T-cell (primary cell): ENCODE results near the gene KLF13. TPM values are rescaled to one million over a fixed set of nuclear protein-coding genes. Genes with fewer than 3 reads are reported as not detected.

Source experiments
- ATAC-seq, 4 experiments: fragments of 200-7000 bp in 3 of 4; fragments of 150-1000 bp in 1 of 4; cut with Tn5 transposase; replicated peaks in 1 of 4; 1 replicate in 3 of 4; 2 replicates in 1 of 4; pipeline ENCODE4 v1.10.0; 2021; ENCODE audit warnings: moderate library complexity in 3 of 4, mild to moderate bottlenecking in 2 of 4, moderate number of reproducible peaks in 1 of 4
- CTCF ChIA-PET, 2 donors: fragments of 300-600 bp; sonication (Branson Sonifier 250); formaldehyde crosslinking; loops; one replicate each; lab custom pipeline; 2022; ENCODE audit warnings: antibody characterized with exemption in 2 of 2; lab: Charles Lee
- POLR2A ChIA-PET, 2 donors: fragments of 300-600 bp; sonication (Branson Sonifier 250); formaldehyde crosslinking; loops; one replicate each; lab custom pipeline; 2022; ENCODE audit warnings: antibody characterized with exemption in 2 of 2; lab: Charles Lee
- DNase-seq, 35 experiments: peaks; one replicate each; pipeline versions ENCODE4 v3.0.0 to v3.0.0-alpha.2; 2013 to 2023
- H3K27ac ChIP-seq: one replicate; pipeline ENCODE4 v1.5.1; 2013; ENCODE audit warnings: low read length
- H3K27me3 ChIP-seq, 2 experiments: replicated peaks in 1 of 2; 1 replicate in 1 of 2; 2 replicates in 1 of 2; pipeline versions ENCODE4 v1.6.1 to v1.7.0; 2013; ENCODE audit warnings: low read length in 1 of 2, mixed read lengths in 1 of 2; ENCODE audit not compliant: control insufficient read depth in 2 of 2, insufficient read depth in 2 of 2; ENCODE audit errors: extremely low read depth in 1 of 2
- H3K36me3 ChIP-seq, 2 donors: 1 replicate in 1 of 2; 2 replicates in 1 of 2; pipeline versions ENCODE4 v1.6.1 to v1.7.0; 2013; ENCODE audit warnings: low read length in 1 of 2; ENCODE audit not compliant: control insufficient read depth in 2 of 2, insufficient read depth in 1 of 2; ENCODE audit errors: extremely low read depth in 1 of 2
- H3K4me1 ChIP-seq, 2 experiments: 1 replicate in 1 of 2; 2 replicates in 1 of 2; pipeline versions ENCODE4 v1.6.1 to v1.7.0; 2013; ENCODE audit warnings: low read length in 2 of 2, mixed read lengths in 1 of 2; ENCODE audit not compliant: insufficient read depth in 2 of 2, control insufficient read depth in 1 of 2; ENCODE audit errors: extremely low read depth in 1 of 2
- H3K4me3 ChIP-seq, 2 donors: 1 replicate in 1 of 2; 2 replicates in 1 of 2; pipeline versions ENCODE4 v1.5.1 to v1.7.0; 2013; ENCODE audit warnings: mild to moderate bottlenecking in 2 of 2, low read length in 1 of 2, moderate library complexity in 1 of 2; ENCODE audit not compliant: control insufficient read depth in 1 of 2; ENCODE audit errors: extremely low read depth in 1 of 2
- H3K9me3 ChIP-seq: 2 replicates; pipeline ENCODE4 v1.7.0; 2013
- H3K27ac Mint-ChIP-seq, 2 donors: one replicate each; pipeline ENCODE4 v1.8.0; 2020 to 2021; ENCODE audit warnings: mild to moderate bottlenecking in 2 of 2, mixed read lengths in 2 of 2
- H3K27me3 Mint-ChIP-seq, 2 donors: one replicate each; pipeline ENCODE4 v1.8.0; 2021 to 2022; ENCODE audit warnings: mixed read lengths in 2 of 2
- H3K36me3 Mint-ChIP-seq: one replicate; pipeline ENCODE4 v1.8.0; 2021; ENCODE audit warnings: mixed read lengths
- H3K4me1 Mint-ChIP-seq, 3 donors: one replicate each; pipeline ENCODE4 v1.8.0; 2020 to 2022; ENCODE audit warnings: mixed read lengths in 3 of 3, mild to moderate bottlenecking in 1 of 3
- H3K4me3 Mint-ChIP-seq, 3 donors: one replicate each; pipeline ENCODE4 v1.8.0; 2020 to 2022; ENCODE audit warnings: mild to moderate bottlenecking in 3 of 3, mixed read lengths in 3 of 3, moderate library complexity in 3 of 3
- H3K9me3 Mint-ChIP-seq, 3 donors: one replicate each; pipeline ENCODE4 v1.8.0; 2020 to 2022; ENCODE audit warnings: mixed read lengths in 3 of 3
- WGBS: methylation state at CpG from one replicate; pipeline ENCODE4 v1.1.5; 2013; ENCODE audit warnings: missing lambda C conversion rate; ENCODE audit not compliant: insufficient coverage; 5-methylcytosine and 5-hydroxymethylcytosine counted together
- total RNA-seq, 35 experiments: library from RNA in 6 of 35; stranded (reverse) in 6 of 35; fragments of 120-200 nt in 1 of 35; gene quantifications; one replicate each; pipeline versions ENCODE4 v1.2.1 to v1.2.4 and lab custom pipeline; 2013 to 2026

The KLF13 gene
- total RNA-seq, 5 donors from 2014 or later (not counting 1 experiment from before 2014, with no cell fraction given): 218 to 327 (median 288) TPM

DNA sequence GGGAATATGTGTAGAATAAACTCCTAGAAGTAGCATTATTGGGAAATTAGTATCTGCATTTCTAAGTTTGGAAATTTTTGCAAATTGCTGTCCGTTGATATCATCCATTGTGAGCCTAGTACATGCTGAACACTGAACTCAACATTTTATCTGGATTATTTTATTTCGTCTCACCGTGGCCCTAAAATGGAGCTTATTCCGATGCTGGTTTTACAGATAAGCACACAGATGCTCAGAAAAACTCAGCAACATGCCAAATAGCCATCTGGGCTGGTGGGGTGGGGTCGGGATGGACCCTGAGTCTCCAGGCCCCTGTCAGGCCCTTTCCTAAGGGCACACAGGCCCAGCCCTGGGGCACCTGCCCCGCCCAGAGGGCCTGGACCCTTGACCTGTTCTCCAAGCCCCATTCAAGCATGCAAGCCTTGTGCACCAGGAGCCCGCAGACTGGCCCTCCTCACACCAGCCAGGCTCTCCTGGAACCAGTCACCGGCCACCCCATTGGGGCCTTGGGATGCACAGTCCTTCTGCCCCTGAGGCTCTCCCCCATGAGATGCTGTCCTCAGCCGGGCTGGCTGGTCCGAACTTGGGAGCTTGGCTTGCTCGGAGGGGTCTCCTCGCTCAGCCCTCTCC is 20.7 kb upstream of the KLF13 start:
- ChIA-PET POLR2A (no interaction called here), CTCF (no interaction called here)
- Mint-ChIP-seq H3K9me3 (no peaks in the 10 kb centered on the region), H3K27ac (no peak overlapping the region), H3K27me3 (peaks cover 0 to 4% of the 10 kb centered on the region in 2 donors), H3K4me1 (peaks cover 45 to 54% (median 46%) of the 10 kb centered on the region in 3 donors), H3K36me3 (no peaks in the 10 kb centered on the region), H3K4me3 (no peak overlapping the region)
- no peak overlapping the region for H3K27ac ChIP-seq
- no peak overlapping the region for H3K4me3 ChIP-seq
- H3K27me3 ChIP-seq: peaks cover 0 to 34% of the 10 kb centered on the region in 2 experiments
- peak in 1 of 35 experiments; percentile 22 for DNase-seq
- no peaks in the 10 kb centered on the region for H3K36me3 ChIP-seq
- H3K9me3 ChIP-seq: no peaks in the 10 kb centered on the region
- peaks cover 45 to 53% of the 10 kb centered on the region in 2 experiments for H3K4me1 ChIP-seq
- ATAC-seq: no peak
- 87% methylated on average over 9 of the region's 12 CpGs for WGBS

DNA sequence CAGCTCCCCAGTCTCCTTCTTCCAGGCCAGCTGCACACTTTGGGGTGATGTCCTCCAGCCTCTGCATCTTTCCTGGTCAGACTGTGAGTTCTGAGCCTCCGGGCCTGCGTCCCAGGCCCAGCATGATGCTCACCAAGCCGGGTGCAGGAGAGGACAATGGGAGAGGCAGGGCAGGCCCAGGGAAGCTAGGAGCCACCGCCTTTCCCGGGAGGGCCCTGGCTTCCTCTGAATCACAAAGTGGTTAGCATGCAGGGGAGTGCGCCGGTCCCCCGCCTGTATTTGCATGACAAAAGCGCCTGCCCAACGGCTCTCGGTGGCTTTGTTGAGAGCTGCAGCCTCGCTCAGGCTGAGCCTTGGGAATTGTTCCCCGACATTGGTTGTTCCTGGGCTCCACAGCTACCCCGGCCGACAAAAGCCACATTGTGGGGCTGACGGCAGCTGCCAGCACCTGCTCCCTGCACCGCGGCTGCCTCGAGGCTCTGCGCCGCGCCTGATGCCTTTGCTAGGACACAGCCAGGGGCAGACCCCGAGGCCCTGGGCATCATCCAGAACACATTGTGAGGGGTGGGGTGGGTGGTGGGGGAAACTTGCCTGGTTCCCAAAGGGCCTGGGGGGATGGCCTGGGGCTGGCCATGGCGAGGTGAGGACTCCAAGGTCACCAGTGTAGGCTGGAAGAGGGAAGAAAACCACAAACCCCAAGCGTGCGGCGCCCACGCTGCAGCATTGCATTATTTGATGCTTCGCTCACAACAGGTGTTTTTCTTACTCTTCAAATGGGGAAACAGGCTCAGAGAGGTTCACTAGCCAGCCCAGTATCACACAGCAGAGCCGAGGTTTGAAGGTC is 20.0 kb upstream of the KLF13 start:
- DNase-seq (peak in 2 of 35 experiments; percentile 1 to 21), ATAC-seq (no peak)
- 81% methylated on average over 27 of the region's 30 CpGs for WGBS
- Histone ChIP-seq H3K36me3 (no peaks in the 10 kb centered on the region), H3K27me3 (peaks cover 0 to 36% of the 10 kb centered on the region in 2 experiments), H3K27ac (no peak overlapping the region), H3K4me1 (peaks cover 45 to 51% of the 10 kb centered on the region in 2 experiments), H3K9me3 (no peaks in the 10 kb centered on the region), H3K4me3 (no peak overlapping the region)
- CTCF ChIA-PET: interaction anchor here in 1 of 2 donors (1.1 kb wide), 1 partner anchor 34 kb away, joined by 3 read pairs; no protein-coding TSS in a partner anchor
- Mint-ChIP-seq H3K9me3 (no peaks in the 10 kb centered on the region), H3K36me3 (no peaks in the 10 kb centered on the region), H3K4me1 (peaks cover 45 to 54% (median 46%) of the 10 kb centered on the region in 3 donors), H3K4me3 (no peak overlapping the region), H3K27ac (no peak overlapping the region), H3K27me3 (peaks cover 0 to 4% of the 10 kb centered on the region in 2 donors)
- POLR2A ChIA-PET: no interaction called here

DNA sequence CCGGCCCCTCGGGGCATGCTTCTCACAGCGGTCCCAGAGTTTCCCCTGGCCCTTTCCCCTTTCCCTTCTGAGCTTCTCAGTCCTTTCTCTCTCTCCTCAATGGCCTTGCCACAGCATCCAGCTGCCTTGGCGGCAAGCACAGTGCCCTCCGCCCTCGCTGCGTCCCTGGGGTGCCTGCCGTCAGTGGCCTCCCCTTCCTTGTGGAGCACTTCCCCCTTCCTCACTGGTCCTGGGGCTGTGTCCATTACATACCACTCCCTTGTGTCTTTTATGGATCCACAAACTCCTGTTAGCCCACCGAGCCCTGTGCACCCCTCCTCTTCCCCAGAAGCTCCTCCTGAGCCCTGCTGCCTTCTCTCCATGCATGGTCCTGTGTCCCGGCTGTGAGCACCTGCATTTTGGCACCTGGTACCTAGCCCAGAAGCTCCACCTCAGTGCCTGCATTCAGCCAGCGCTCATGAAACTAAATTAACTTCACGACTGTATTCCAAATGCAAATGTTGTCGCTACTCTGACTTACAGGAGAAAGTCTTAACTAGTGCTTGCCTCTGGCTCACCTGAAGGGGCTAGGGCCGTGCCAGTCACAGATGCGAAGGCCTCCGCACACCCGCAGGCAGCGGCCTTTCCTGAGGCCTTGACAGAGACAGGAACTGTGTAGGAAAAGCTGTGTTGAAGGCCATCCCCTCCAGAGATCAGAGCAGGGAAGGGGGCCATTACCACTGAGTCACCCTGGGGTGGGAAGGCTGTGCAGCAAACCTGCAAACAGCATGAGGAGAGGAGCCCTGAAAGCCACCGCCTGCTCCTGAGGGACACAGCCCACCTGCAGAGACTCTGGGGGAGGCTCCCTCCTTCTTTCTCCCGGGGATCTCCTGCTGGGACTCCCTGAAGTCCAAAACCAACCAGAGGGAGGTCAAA is 19.1 kb upstream of the KLF13 start:
- Mint-ChIP-seq H3K4me3 (peak overlapping the region in 1 of 3 donors; percentile 35), H3K9me3 (no peaks in the 10 kb centered on the region), H3K27me3 (peaks cover 0 to 4% of the 10 kb centered on the region in 2 donors), H3K4me1 (peaks cover 40 to 46% (median 42%) of the 10 kb centered on the region in 3 donors), H3K36me3 (no peaks in the 10 kb centered on the region), H3K27ac (peak overlapping the region in 1 of 2 donors; percentile 40)
- Histone ChIP-seq H3K9me3 (no peaks in the 10 kb centered on the region), H3K36me3 (no peaks in the 10 kb centered on the region), H3K27ac (no peak overlapping the region), H3K27me3 (peaks cover 0 to 40% of the 10 kb centered on the region in 2 experiments), H3K4me3 (no peak overlapping the region), H3K4me1 (peaks cover 44 to 51% of the 10 kb centered on the region in 2 experiments)
- ChIA-PET CTCF (interaction anchor here in 1 of 2 donors (1.1 kb wide), 1 partner anchor 33 kb away, joined by 3 read pairs; no protein-coding TSS in a partner anchor), POLR2A (no interaction called here)
- ATAC-seq (no peak), DNase-seq (peak in 2 of 35 experiments; percentile 0 to 12)
- WGBS: 74% methylated on average over 12 of the region's 20 CpGs

DNA sequence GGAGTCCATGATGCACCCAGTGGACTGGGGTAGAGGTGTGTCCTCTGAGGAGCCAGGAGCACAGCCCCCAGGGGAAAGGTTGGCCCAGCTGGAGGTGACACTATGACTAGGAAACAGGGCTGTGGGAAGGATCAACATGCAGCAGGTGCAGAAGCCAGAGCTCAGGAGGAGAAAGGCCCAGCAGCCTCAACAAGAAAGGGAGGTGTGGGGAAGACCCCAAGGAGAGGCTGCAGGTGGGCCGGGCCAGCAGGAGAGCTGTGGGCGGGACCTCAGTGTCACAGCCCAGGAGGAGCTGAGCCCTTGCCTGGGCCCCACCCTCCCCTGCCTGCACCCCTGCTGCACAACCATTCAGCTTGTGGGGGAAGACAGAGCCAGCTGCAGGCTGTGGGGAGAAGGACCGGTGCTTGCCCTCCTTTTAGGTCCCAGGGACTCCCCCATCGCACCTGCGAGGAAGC is 18.4 kb upstream of the KLF13 start:
- Mint-ChIP-seq H3K9me3 (peaks cover 0 to 2% (median 0%) of the 10 kb centered on the region in 3 donors), H3K36me3 (no peaks in the 10 kb centered on the region), H3K4me3 (peak overlapping the region in 1 of 3 donors; percentile 35), H3K27me3 (peaks cover 0 to 4% of the 10 kb centered on the region in 2 donors), H3K4me1 (peaks cover 36 to 40% (median 37%) of the 10 kb centered on the region in 3 donors), H3K27ac (no peak overlapping the region)
- Histone ChIP-seq H3K27ac (no peak overlapping the region), H3K4me3 (no peak overlapping the region), H3K4me1 (peaks cover 37 to 45% of the 10 kb centered on the region in 2 experiments), H3K27me3 (peaks cover 0 to 40% of the 10 kb centered on the region in 2 experiments), H3K9me3 (peaks cover under 1% of the 10 kb centered on the region), H3K36me3 (no peaks in the 10 kb centered on the region)
- ATAC-seq: peak in 3 of 4 experiments; percentile 45 to 74 (median 68)
- CTCF ChIA-PET: no interaction called here
- POLR2A ChIA-PET: no interaction called here
- DNase-seq: peak in 3 of 35 experiments; percentile 22 to 30 (median 22)
- WGBS: 50% methylated on average over 1 of the region's 5 CpGs

DNA sequence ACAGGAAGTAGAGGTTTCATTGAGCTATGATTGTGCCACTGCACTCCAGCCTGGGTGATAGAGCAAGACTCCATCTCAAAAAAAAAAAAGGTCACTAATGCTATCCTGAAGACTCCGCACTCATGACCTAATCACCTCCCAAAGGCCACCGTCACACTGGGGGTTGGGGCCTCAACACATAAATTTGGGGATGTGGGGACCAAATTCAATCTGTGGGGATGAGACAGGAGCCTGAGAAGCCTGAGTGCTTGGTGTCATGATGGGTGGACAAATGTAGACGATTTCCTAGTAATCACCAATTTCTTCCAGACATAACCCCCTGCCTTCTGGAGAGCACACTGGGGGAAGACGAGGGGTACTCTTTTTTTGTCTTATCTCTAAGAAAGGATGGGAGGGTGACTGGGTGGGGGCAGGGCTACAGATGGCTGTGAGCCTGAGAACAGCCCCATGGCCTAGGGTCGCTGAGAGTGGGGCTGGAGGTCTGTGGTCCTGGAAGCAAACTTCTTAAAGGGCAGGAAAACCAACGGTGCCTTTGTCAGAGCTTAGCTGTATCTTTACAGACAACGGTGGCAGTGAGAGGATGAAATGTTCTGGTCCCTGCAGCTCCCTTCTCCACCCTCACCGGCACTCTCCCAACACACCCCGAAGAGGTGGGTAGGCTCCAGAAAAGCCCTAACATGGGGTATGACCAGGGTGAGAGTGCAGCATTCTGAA is 16.6 kb upstream of the KLF13 start:
- Mint-ChIP-seq H3K9me3 (peaks cover 0 to 4% (median 3%) of the 10 kb centered on the region in 3 donors), H3K27me3 (peaks cover 0 to 4% of the 10 kb centered on the region in 2 donors), H3K36me3 (no peaks in the 10 kb centered on the region), H3K27ac (no peak overlapping the region), H3K4me3 (no peak overlapping the region), H3K4me1 (peaks cover 26 to 36% (median 26%) of the 10 kb centered on the region in 3 donors)
- Histone ChIP-seq H3K27me3 (peaks cover 0 to 40% of the 10 kb centered on the region in 2 experiments), H3K9me3 (peaks cover 2% of the 10 kb centered on the region), H3K36me3 (no peaks in the 10 kb centered on the region), H3K4me1 (peaks cover 23 to 30% of the 10 kb centered on the region in 2 experiments), H3K4me3 (no peak overlapping the region), H3K27ac (no peak overlapping the region)
- WGBS: 50% methylated on average over 1 of the region's 9 CpGs
- POLR2A ChIA-PET: no interaction called here
- DNase-seq (no peak), ATAC-seq (no peak)
- CTCF ChIA-PET: interaction anchor here in 1 of 2 donors (0.6 kb wide), 1 partner anchor 43 kb away, joined by 3 read pairs; no protein-coding TSS in a partner anchor
